NCI-H2227 (cell line): ENCODE measurements around the gene RASSF1.
A peak's percentile ranks its signal among the peaks of the same experiment; 100 is the strongest.

Source experiments
- DNase-seq: peaks from one replicate; lab custom pipeline; 2025; ENCODE audit not compliant: unreplicated experiment; lab: John Stamatoyannopoulos, UW

RASSF1 gene

GRCh38 chr3:50345586-50346234 is 5.1 kb upstream of the RASSF1 start, which contains the start of gene ZMYND10:
TSS of gene ZMYND10 (minus strand) at chr3:50345732. CDS start at chr3:50345579, 153 bp downstream.
- peak; percentile 80 for DNase-seq

GRCh38 chr3:50345008-50345407 is 4.4 kb upstream of the RASSF1 start:
- no peak for DNase-seq

GRCh38 chr3:50342813-50343633 is 2.4 kb upstream of the RASSF1 start:
- DNase-seq, result no peak

GRCh38 chr3:50341996-50342650 is 1.5 kb upstream of the RASSF1 start:
- DNase-seq, result no peak

GRCh38 chr3:50341537-50341936 is 901 bp upstream of the RASSF1 start:
- no peak for DNase-seq

- no peak for DNase-seq
Observed at GRCh38 chr3:50340147-50340447, 539 bp downstream of the RASSF1 start.

GRCh38 chr3:50339485-50340146 is 1.0 kb downstream of the RASSF1 start:
- DNase-seq, result no peak

- DNase-seq, result no peak
Observed at GRCh38 chr3:50338965-50339364, 1.7 kb downstream of the RASSF1 start.

- peak; percentile 97 for DNase-seq
Observed at GRCh38 chr3:50337175-50337861, 3.3 kb downstream of the RASSF1 start.

- no peak for DNase-seq
Observed at GRCh38 chr3:50336452-50337174, 4.0 kb downstream of the RASSF1 start.

- DNase-seq, result no peak
Observed at GRCh38 chr3:50334339-50335075, 6.1 kb downstream of the RASSF1 start.

GRCh38 chr3:50333744-50334328 is 6.8 kb downstream of the RASSF1 start:
- DNase-seq, result no peak

GRCh38 chr3:50331364-50331907 is 9.2 kb downstream of the RASSF1 start:
- DNase-seq, result no peak

- no peak for DNase-seq
Observed at GRCh38 chr3:50330330-50330729, 10.3 kb downstream of the RASSF1 start.

GRCh38 chr3:50327943-50328691 is 12.5 kb downstream of the RASSF1 start, which contains the start of gene TUSC2:
TSS of gene TUSC2 (minus strand) at chr3:50328223. CDS start at chr3:50328099, 124 bp downstream.
- DNase-seq, result peak; percentile 96

GRCh38 chr3:50327129-50327528 is 13.5 kb downstream of the RASSF1 start:
- no peak for DNase-seq

GRCh38 chr3:50326182-50326541 is 14.5 kb downstream of the RASSF1 start:
- no peak for DNase-seq

GRCh38 chr3:50325497-50326181 is 15.0 kb downstream of the RASSF1 start:
- no peak for DNase-seq
